ENCODE data around the gene BRME1.

GRCh38 chr19:13935765-13936510 lies 30.0 kb upstream of the BRME1 start:
- no peak for TF ChIP-seq CTCF (IDR thresholded peaks at IDR 0.05)
- TF ChIP-seq POLR2A (IDR thresholded peaks at IDR 0.05): no peak

Data from lower leg skin (tissue), 3 donors.